GM12878 (cell line): ENCODE measurements around the gene UBAP2. TPM values are rescaled to one million over a fixed set of nuclear protein-coding genes. Genes with fewer than 3 reads are reported as not detected.

ENCODE experiments used
- ATAC-seq: fragments of 200-7000 bp; cut with Tn5 transposase; 3 replicates; pipeline ENCODE4 v1.9.1; 2020; ENCODE audit warnings: mild to moderate bottlenecking, moderate library complexity
- BruUV-seq: library from RNA; stranded (reverse); fragments of 400-500 nt; replicated peaks from 2 replicates; lab custom pipeline; 2021; lab: Mats Ljungman, UMichigan
- CTCF ChIA-PET: fragments of 300-600 bp; sonication (Branson Sonifier 250); formaldehyde crosslinking; extraction: SDS; loops from one replicate; lab custom pipeline; 2021; ENCODE audit warnings: inconsistent platforms; lab: Yijun Ruan, JAX
- POLR2A ChIA-PET: fragments of 350-600 bp; formaldehyde crosslinking; extraction: SDS; loops from one replicate; lab custom pipeline; 2021; ENCODE audit warnings: inconsistent platforms; lab: Charles Lee
- RAD21 ChIA-PET: fragments of 300-600 bp; sonication (Branson Sonifier 250); formaldehyde crosslinking; loops from one replicate; lab custom pipeline; 2023; ENCODE audit warnings: antibody characterized with exemption; ENCODE audit not compliant: unreplicated experiment; lab: Charles Lee
- SMC1A ChIA-PET: fragments of 300-600 bp; sonication (Branson Sonifier 250); formaldehyde crosslinking; loops from one replicate; lab custom pipeline; 2023; ENCODE audit not compliant: unreplicated experiment, uncharacterized antibody; lab: Charles Lee
- DNase-seq: peaks from one replicate; pipeline ENCODE4 v3.0.0-alpha.2; 2011; ENCODE audit warnings: low read depth, low spot score
- FAIRE-seq: peaks from 3 replicates; lab custom pipeline; 2011; peaks lifted over from hg19 to GRCh38; lab: Jason Lieb, UNC
- H2AFZ ChIP-seq: 2 replicates; pipeline ENCODE4 v1.6.0; 2011; ENCODE audit warnings: low read depth, low read length, control low read depth; ENCODE audit not compliant: control insufficient read depth
- H3K27ac ChIP-seq: 2 replicates; pipeline ENCODE4 v1.5.1; 2011; ENCODE audit warnings: control low read depth; ENCODE audit not compliant: control insufficient read depth, insufficient read depth
- H3K27me3 ChIP-seq, 2 experiments: replicated peaks in 1 of 2; 2 replicates each; pipeline versions ENCODE4 v1.6.0 to v1.6.1; 2011; ENCODE audit warnings: low read length in 1 of 2; ENCODE audit not compliant: control insufficient read depth in 2 of 2, insufficient read depth in 2 of 2
- H3K36me3 ChIP-seq, 2 experiments: 2 replicates each; pipeline ENCODE4 v1.5.1; 2011; ENCODE audit warnings: low read length in 1 of 2; ENCODE audit not compliant: control insufficient read depth in 2 of 2, insufficient read depth in 2 of 2
- H3K4me1 ChIP-seq: 2 replicates; pipeline ENCODE4 v1.6.1; 2011; ENCODE audit warnings: mild to moderate bottlenecking, low read length, moderate library complexity, mixed read lengths; ENCODE audit not compliant: control insufficient read depth, insufficient read depth
- H3K4me2 ChIP-seq: 2 replicates; pipeline ENCODE4 v1.6.0; 2011; ENCODE audit warnings: control low read depth; ENCODE audit not compliant: control insufficient read depth, insufficient read depth
- H3K4me3 ChIP-seq: fragments of 200-600 bp; sonication (generic); 2 replicates; pipeline ENCODE4 v1.5.1; 2016
- H3K79me2 ChIP-seq: 2 replicates; pipeline ENCODE4 v1.6.0; 2011; ENCODE audit warnings: low read length; ENCODE audit not compliant: control insufficient read depth, insufficient read depth
- H3K9ac ChIP-seq: 2 replicates; pipeline ENCODE4 v1.8.0; 2011; ENCODE audit warnings: low read length, control low read depth, mixed read lengths; ENCODE audit not compliant: control insufficient read depth, insufficient read depth
- H3K9me3 ChIP-seq: replicated peaks from 3 replicates; pipeline ENCODE4 v1.5.1; 2011; ENCODE audit warnings: mild to moderate bottlenecking, low read length; ENCODE audit not compliant: control insufficient read depth, insufficient read depth
- H4K20me1 ChIP-seq: 2 replicates; pipeline ENCODE4 v1.6.0; 2011; ENCODE audit not compliant: control insufficient read depth, insufficient read depth
- BCL3 ChIP-seq: IDR thresholded peaks from 2 replicates; pipeline ENCODE4 v1.6.1; 2011; ENCODE audit warnings: borderline replicate concordance, low read depth, mild to moderate bottlenecking, moderate library complexity, low read length; ENCODE audit not compliant: insufficient read depth, poor library complexity, severe bottlenecking
- CTCF ChIP-seq, 3 experiments: IDR thresholded peaks in 2 of 3; conservative IDR thresholded peaks in 1 of 3; 2 replicates each; pipeline ENCODE4 v1.5.1; 2011; ENCODE audit warnings: low read depth in 3 of 3, low read length in 3 of 3, mild to moderate bottlenecking in 3 of 3, control low read depth in 2 of 3, moderate library complexity in 2 of 3, inconsistent platforms in 1 of 3, mixed read lengths in 1 of 3; ENCODE audit not compliant: control insufficient read depth in 2 of 3, insufficient read depth in 1 of 3; ENCODE audit errors: extremely low read depth in 1 of 3
- HSF1 ChIP-seq: fragments of 150-350 bp; IDR thresholded peaks from 2 replicates; pipeline ENCODE4 v1.6.1; 2014; ENCODE audit warnings: mild to moderate bottlenecking, low read depth, low read length
- TBL1XR1 ChIP-seq: IDR thresholded peaks from 2 replicates; pipeline ENCODE4 v1.6.1; 2012; ENCODE audit warnings: low read depth, low read length, improper control_type of control experiment
- WGBS: methylation state at CpG from one replicate; pipeline ENCODE4 v1.1.6; 2016; ENCODE audit warnings: low lambda C conversion rate; ENCODE audit not compliant: insufficient replicate concordance, insufficient coverage; ENCODE audit errors: missing lambda C conversion rate; 5-methylcytosine and 5-hydroxymethylcytosine counted together
- in situ Hi-C: fragments of 300-500 bp; cut with MboI; formaldehyde crosslinking; loops from 9 replicates; pipeline ENCODE4 v1.14.3; 2018; ENCODE audit warnings: mixed read lengths
- intact Hi-C: fragments of 100-400 bp; cut with micrococcal nuclease; formaldehyde crosslinking; loops from one replicate; pipeline ENCODE4 v1.14.2; 2022; ENCODE audit not compliant: unreplicated experiment
- polyA plus RNA-seq, 11 experiments: library from polyadenylated mRNA; depleted of rRNA in 4 of 11; unstranded in 6 of 11; stranded (reverse) in 5 of 11; fragments of >200 nt; fragmentation: Nextera tagmentation in 4 of 11; fragmentation: Illumina TruSeq in 1 of 11; extraction: Ambion mirVana in 4 of 11; extraction: Trizol in 1 of 11; gene quantifications; 1 replicate in 1 of 11; 2 replicates in 10 of 11; pipeline versions ENCODE4 v1.2.1 to v1.2.3, GENCODE V29; 2011 to 2016; ENCODE audit warnings: inconsistent platforms in 2 of 11, missing spikeins in 2 of 11, low read depth in 1 of 11
- small RNA-seq: library from RNA; depleted of rRNA; stranded (forward); fragments of <200 nt; gene quantifications from one replicate; pipeline ENCODE3, GENCODE V24; 2014
- total RNA-seq, 4 experiments: library from RNA; depleted of rRNA in 3 of 4; stranded (reverse); fragments of >200 nt in 3 of 4; fragmentation: Illumina TruSeq in 1 of 4; extraction: Trizol in 1 of 4; gene quantifications; 2 replicates each; pipeline versions ENCODE4 v1.2.1 to v1.2.3, GENCODE V29; 2013 to 2021

UBAP2 gene
- total and polyA plus RNA-seq, 10 of the 15 experiments (the other 5 are each of a cell fraction or from before 2014, with no cell fraction given): 8.5 to 48.2 (median 28.1) TPM

- H3K27me3 ChIP-seq: no peaks in the 10 kb centered on the region
- no peak overlapping the region for H3K4me2 ChIP-seq
- H4K20me1 ChIP-seq: no peaks in the 10 kb centered on the region
- FAIRE-seq (no peak), ATAC-seq (no peak), DNase-seq (no peak)
- intact Hi-C loops: no loop called here
- in situ Hi-C loops: no loop called here
- TF ChIP-seq CTCF (IDR thresholded peaks at IDR 0.05 in 2 of 3, conservative IDR thresholded peaks at IDR 0.05 in 1 of 3; ENCODE audit: control insufficient read depth in 2 of 3, extremely low read depth in 1 of 3, insufficient read depth in 1 of 3, low read depth in 3 of 3, low read length in 3 of 3): no peak
- no peak for TF ChIP-seq BCL3
- TF ChIP-seq TBL1XR1: no peak
- no peak for TF ChIP-seq HSF1
- H3K36me3 ChIP-seq: no peaks in the 10 kb centered on the region; a peak in 2 of 4 replicates
- H3K27ac ChIP-seq: no peak overlapping the region
- no peak overlapping the region for H3K9ac ChIP-seq
- no TSS peak for BruUV-seq
- RAD21 ChIA-PET: no interaction called here
- WGBS: 84% methylated on average over 10 of the region's 10 CpGs
- H3K79me2 ChIP-seq: peaks cover 50% of the 10 kb centered on the region
- no peak overlapping the region for H2AFZ ChIP-seq
- no peaks in the 10 kb centered on the region for H3K9me3 ChIP-seq
- no peak overlapping the region for H3K4me3 ChIP-seq
- CTCF ChIA-PET: interaction anchor here (1.0 kb wide), 1 partner anchor 64 kb away, joined by 3 read pairs; no protein-coding TSS in a partner anchor
- H3K4me1 ChIP-seq: no peaks in the 10 kb centered on the region
- POLR2A ChIA-PET: interaction anchor here (0.6 to 0.7 kb wide), 2 partner anchors 58 to 301 kb away, joined by 3 to 4 read pairs; no protein-coding TSS in a partner anchor
- SMC1A ChIA-PET: no interaction called here
These were observed 170.8 kb downstream of the UBAP2 start for GRCh38 chr9:33877727-33878489.

Small RNA genes lying within 50 kb of the gene (small RNA-seq; reads per million reads assigned to genes)
- gene RN7SKP114 (0.16 reads per million), gene SNORD121A (41.9 reads per million, percentile 98 among the genes with 10 or more reads in this experiment), gene SNORD121B (not detected)

Other genes with a start within 250 kb of the UBAP2 start
- gene UBE2R2, start 231.7 kb downstream of the UBAP2 start, total RNA-seq (2014; rRNA removed): 9.9 and 10.7 TPM in 2 replicates
- 17.2 and 17.6 TPM in 2 replicates for gene UBE2R2, start 231.7 kb downstream of the UBAP2 start, total RNA-seq (2014; rRNA removed; fragmentation: Illumina TruSeq; extraction: Trizol)
- gene UBE2R2, start 231.7 kb downstream of the UBAP2 start, total RNA-seq (2021): 32.8 and 33.8 TPM in 2 replicates
- 23.5 and 27.1 TPM in 2 replicates for gene UBE2R2, start 231.7 kb downstream of the UBAP2 start, polyA plus RNA-seq (2011; rRNA removed)
- gene UBE2R2, start 231.7 kb downstream of the UBAP2 start, polyA plus RNA-seq (2014; fragmentation: Illumina TruSeq; extraction: Trizol): 31.8 and 39.2 TPM in 2 replicates
- 10 to 100 TPM; 11.4 to 17.2 TPM for gene UBE2R2, start 231.7 kb downstream of the UBAP2 start, polyA plus RNA-seq (2014; fragmentation: Nextera tagmentation; extraction: Ambion mirVana)
- 17.4 and 18.0 TPM in 2 replicates for gene UBE2R2, start 231.7 kb downstream of the UBAP2 start, polyA plus RNA-seq (2014; rRNA removed)
- 10 to 100 TPM in 1 of 2 experiments, 1 to 10 TPM in 1; 7.2 to 10.1 TPM for gene UBE2R2, start 231.7 kb downstream of the UBAP2 start, polyA plus RNA-seq (2016; fragmentation: Nextera tagmentation; extraction: Ambion mirVana)
- gene DCAF12, start 77.8 kb upstream of the UBAP2 start, total RNA-seq (2014; rRNA removed): 20.8 and 21.4 TPM in 2 replicates
- 28.7 and 30.5 TPM in 2 replicates for gene DCAF12, start 77.8 kb upstream of the UBAP2 start, total RNA-seq (2014; rRNA removed; fragmentation: Illumina TruSeq; extraction: Trizol)
- 35.5 and 37.5 TPM in 2 replicates for gene DCAF12, start 77.8 kb upstream of the UBAP2 start, total RNA-seq (2021)
- gene DCAF12, start 77.8 kb upstream of the UBAP2 start, polyA plus RNA-seq (2011; rRNA removed): 48.2 and 57.6 TPM in 2 replicates
- 45.1 and 51.5 TPM in 2 replicates for gene DCAF12, start 77.8 kb upstream of the UBAP2 start, polyA plus RNA-seq (2014; fragmentation: Illumina TruSeq; extraction: Trizol)
- gene DCAF12, start 77.8 kb upstream of the UBAP2 start, polyA plus RNA-seq (2014; fragmentation: Nextera tagmentation; extraction: Ambion mirVana): 10 to 100 TPM; 11.7 TPM
- 32.6 and 33.7 TPM in 2 replicates for gene DCAF12, start 77.8 kb upstream of the UBAP2 start, polyA plus RNA-seq (2014; rRNA removed)
- gene DCAF12, start 77.8 kb upstream of the UBAP2 start, polyA plus RNA-seq (2016; fragmentation: Nextera tagmentation; extraction: Ambion mirVana): 10 to 100 TPM; 48.6 to 48.7 TPM
- gene UBAP1, start 130.2 kb upstream of the UBAP2 start, total RNA-seq (2014; rRNA removed): 19.2 and 21.9 TPM in 2 replicates
- gene UBAP1, start 130.2 kb upstream of the UBAP2 start, total RNA-seq (2014; rRNA removed; fragmentation: Illumina TruSeq; extraction: Trizol): 22.7 and 23.7 TPM in 2 replicates
- 24.0 and 26.8 TPM in 2 replicates for gene UBAP1, start 130.2 kb upstream of the UBAP2 start, total RNA-seq (2021)
- gene UBAP1, start 130.2 kb upstream of the UBAP2 start, polyA plus RNA-seq (2011; rRNA removed): 41.8 and 47.9 TPM in 2 replicates
- gene UBAP1, start 130.2 kb upstream of the UBAP2 start, polyA plus RNA-seq (2014; fragmentation: Illumina TruSeq; extraction: Trizol): 38.0 and 40.1 TPM in 2 replicates
- 1 to 10 TPM; 2.1 to 2.9 TPM for gene UBAP1, start 130.2 kb upstream of the UBAP2 start, polyA plus RNA-seq (2014; fragmentation: Nextera tagmentation; extraction: Ambion mirVana)
- 27.6 and 27.7 TPM in 2 replicates for gene UBAP1, start 130.2 kb upstream of the UBAP2 start, polyA plus RNA-seq (2014; rRNA removed)
- 10 to 100 TPM; 30.5 to 33.4 TPM for gene UBAP1, start 130.2 kb upstream of the UBAP2 start, polyA plus RNA-seq (2016; fragmentation: Nextera tagmentation; extraction: Ambion mirVana)